Frontal cortex (tissue), 4 donors: ENCODE data around the gene CACNA2D4. TPM values are rescaled to one million over a fixed set of nuclear protein-coding genes. Genes with fewer than 3 reads are reported as not detected.

Source experiments
- DNase-seq, 2 donors: peaks; one replicate each; pipeline ENCODE4 v3.0.0; 2012; ENCODE audit warnings: low spot score in 2 of 2
- FAIRE-seq: peaks from 2 replicates; lab custom pipeline; 2012; peaks lifted over from hg19 to GRCh38; lab: Jason Lieb, UNC
- total RNA-seq: library from RNA; depleted of rRNA; stranded (reverse); fragments of >200 nt; gene quantifications from one replicate; pipeline ENCODE4 v1.2.3, GENCODE V29; 2014
- donor health status: control.
- donor health status: control.
- donor health status: control.

The CACNA2D4 gene
- total RNA-seq, 1 donor from 2014 or later: not detected

DNA sequence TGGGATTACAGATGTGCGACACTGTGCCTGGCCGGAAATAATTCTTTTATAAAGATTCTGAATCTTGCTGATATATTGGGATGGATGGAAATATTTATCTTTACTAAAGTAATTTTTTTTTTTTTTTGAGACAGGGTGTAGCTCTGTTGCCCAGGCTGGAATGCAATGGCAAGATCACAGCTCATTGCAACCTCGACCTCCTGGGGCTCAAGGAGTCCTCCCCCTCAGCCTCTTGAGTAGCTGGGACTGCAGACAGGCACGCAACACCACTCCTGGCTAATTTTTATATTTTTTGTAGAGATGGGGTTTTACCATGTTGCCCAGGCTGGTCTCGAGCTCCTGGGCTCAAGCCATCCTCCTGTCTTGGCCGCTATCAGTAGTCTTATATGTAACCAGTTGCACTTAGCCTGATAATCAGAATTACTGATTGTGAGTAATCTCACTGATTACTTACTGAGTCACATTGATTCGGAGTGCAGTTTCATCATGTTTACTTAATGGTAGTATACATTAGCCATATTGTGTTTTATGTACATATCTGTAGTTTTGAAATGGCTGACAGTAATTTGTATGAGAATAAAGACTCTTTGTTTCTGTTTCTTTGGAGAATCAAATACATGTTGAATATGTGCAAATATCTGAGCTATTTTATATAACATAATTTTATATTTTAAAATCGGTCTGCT is 148.5 kb downstream of the CACNA2D4 start:
- FAIRE-seq: peak; percentile 53
- no peak for DNase-seq

DNA sequence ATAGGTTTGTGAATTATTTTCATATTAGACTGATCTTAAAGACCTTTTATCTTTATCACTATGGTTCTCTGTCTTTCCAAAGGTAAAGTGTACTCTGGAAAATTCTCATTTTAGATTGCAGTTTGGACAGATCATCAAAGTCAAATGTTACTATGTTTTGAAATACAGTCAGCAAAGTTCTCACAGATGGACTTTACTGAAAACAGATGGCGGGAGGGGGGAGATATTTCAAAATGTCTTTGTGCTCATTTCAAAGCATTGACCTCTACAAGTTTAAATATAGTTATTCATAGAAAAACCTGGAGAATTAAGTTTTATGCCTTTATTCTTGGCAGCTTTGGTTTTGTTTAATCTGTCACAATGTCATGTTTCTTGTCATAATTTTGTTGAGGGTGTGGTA is 149.8 kb downstream of the CACNA2D4 start:
- no peak for FAIRE-seq
- no peak for DNase-seq

DNA sequence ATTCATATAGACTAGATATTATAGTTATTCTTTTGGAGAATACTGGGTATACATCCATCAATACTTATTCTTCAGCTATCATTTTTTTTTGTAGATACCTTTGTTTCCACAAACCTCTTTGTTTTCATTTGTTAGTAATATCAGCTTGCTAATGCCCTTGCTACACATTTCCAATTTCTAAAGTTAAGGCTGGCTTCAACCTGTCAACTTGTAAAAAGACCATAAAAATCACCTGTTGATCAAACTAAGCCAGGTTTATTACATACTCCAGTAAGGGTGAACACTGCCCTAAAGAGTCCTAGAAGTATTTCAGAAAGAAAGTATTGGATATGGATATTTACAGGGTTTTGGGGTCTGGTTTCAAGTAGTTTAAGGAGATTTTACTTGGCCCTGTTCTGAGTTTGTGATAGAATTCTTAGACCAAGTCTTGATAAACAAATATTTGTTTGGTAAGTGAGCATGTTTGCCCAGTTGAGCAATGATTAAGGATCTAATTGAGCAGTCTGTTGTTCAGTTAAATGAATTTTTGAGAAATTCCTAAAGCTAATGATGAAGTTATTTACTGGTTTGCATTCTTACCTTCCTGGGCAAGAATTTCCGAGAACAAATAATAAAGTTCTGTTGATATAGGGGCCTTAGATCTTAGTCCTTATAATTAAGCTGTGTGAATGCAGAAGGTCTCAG is 150.9 kb downstream of the CACNA2D4 start:
- no peak for DNase-seq
- FAIRE-seq: no peak

- DNase-seq: no peak
- FAIRE-seq: no peak
These were observed 152.3 kb downstream of the CACNA2D4 start for GRCh38 chr12:1766110-1766509.

DNA sequence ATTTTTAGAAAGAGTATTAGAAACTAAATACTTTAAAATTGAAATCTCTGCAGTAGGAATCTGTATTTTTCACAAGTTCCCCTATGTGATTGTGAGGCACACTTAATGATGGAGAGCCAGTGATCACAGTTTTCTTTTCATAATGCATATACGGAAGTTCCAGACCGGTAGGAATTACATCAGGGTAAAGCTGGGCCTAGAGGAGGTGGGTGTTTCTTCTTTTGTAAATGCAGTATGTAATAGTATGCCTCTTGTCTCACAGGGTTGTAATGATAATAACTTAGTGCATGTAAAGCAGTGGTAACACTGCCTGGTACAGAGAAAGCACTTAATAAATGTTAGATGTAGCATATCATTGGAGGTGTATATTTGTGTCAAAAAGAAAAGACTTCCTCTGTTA is 155.3 kb downstream of the CACNA2D4 start:
- no peak for DNase-seq
- FAIRE-seq: no peak

GRCh38 chr12:1761857-1762256 is 156.6 kb downstream of the CACNA2D4 start:
- FAIRE-seq: no peak
- no peak for DNase-seq

DNA sequence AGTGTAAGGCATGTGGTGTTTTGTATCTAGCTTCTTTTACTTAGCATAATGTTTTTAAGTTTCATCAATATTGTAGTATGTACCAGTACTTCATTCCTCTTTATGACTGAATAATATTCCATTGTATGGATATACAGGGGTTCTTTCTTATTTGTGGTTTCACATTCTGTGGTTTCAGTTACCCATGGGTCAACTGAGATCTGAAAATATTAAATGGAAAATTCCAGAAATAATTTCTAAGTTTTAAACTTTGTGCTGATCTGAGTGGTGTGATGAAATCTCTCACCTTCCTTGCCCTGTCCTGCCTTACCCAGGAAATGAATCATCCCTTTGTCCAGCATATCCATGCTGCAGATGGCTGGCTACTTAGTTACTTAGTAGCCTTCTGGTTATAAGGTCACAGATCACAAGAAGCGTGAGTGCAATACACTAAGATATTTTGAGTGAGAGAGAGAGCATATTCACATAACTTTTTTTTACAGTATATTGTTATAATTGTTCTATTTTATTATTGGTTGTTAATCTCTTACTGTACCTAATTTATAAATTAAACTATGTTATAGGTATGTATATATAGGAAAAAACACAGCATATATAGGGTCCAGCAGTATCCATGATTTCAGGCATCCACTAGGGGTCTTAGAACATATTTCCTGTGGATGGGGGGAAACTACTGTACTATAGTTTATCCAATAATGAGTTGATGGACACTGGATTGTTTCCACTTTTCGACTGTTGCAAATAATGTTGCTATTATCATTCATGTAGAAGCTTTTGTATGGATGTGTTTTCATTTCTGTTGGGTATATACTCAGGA is 157.7 kb downstream of the CACNA2D4 start:
- DNase-seq: no peak
- no peak for FAIRE-seq

- DNase-seq (no peak), FAIRE-seq (peak; percentile 40)
These were observed 159.6 kb downstream of the CACNA2D4 start for GRCh38 chr12:1758887-1759286.

DNA sequence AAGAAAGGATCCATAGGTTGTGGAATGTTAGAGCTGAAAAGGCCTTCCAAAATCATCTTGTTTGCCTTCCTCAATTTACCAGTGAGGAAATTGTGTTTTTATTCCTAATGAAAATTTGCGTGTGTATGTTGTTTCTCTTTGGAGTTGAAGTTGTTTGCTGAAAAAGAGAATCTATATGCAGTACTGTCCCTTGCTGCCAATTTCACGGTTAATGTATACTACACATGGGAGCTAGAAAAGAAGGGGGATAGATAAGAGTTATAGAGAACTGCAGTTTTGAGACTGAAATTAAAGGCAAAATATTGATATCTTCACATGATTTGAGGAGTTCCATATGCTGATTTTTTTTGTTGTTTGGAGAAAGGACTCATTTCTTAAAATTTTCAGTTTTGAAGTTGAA is 160.1 kb downstream of the CACNA2D4 start:
- no peak for FAIRE-seq
- DNase-seq: no peak

DNA sequence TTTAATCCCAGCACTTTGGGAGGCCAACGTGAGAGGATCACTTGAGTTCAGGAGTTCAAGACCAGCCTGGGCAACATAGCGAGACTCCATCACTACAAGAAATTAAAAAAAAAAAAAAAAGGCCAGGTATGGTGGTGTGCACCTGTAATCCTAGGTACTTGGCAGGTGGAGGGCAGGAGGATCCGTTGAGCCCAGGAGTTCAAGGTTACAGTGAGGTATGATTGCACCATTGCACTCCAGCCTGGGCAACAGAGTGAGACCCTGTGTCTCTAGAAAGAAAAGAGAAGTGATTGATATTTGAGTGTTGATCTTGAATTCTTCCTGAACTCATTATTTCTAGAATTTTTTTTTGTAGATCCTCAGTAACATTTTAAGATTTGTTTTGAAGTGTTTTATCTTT is 168.2 kb downstream of the CACNA2D4 start:
- DNase-seq: no peak
- FAIRE-seq: no peak

DNA sequence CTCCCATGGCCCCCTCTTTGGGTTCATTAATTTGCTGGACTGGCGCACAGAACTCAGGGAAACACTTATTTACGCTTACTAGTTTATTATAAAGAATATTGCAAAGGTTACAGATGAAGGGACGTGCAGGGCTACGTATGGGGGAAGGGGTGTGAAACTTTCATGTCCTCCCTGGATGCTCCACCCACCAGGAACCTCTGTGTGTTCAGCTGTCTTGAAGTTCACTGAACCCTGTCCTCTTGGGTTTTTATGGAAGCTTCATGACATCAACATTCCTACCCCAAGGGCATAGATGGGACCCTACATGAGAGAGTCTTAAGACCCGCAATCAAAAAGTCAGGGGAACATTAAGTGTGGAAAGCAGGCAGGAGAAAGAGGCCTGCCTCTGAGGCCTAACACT is 169.4 kb downstream of the CACNA2D4 start:
- DNase-seq (no peak), FAIRE-seq (no peak)

DNA sequence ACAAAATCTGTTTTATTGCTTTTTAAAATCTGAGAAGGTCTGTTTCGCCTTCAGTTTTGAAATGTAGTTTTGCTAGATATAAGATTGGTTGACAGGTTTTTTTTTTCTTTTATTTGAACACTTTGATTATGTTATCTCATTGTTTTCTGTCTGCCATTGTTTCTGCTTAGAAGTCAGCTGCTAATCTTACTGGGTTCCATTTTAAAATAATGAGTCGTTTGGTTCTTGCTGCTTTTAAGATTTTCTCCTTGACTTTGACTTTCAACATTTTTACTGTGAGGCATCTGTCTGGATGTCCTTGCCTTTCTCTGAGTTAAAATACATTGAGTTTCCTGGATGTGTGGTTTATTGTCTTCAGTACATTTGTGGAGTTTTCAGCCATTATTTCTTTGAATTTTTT is 170.8 kb downstream of the CACNA2D4 start:
- DNase-seq: no peak
- no peak for FAIRE-seq

DNA sequence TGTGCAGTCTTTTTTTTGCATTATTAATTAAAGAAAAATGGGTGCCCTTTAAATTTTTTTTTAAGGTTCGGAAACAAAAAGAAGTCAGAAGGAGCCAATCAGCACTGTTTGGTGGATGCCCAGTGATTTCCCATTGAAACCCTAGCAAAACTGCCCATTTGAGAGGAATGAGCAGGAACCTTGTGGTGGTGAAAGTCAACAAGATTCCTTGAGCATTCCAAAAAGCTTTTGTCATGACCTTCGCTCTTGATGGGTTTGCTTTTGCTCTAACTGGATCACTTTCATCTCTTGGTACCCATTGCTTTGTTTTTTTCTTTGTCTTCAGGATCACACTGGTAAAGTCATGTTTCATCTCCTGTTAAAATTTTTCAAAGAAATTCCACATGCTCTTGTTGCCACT is 173.5 kb downstream of the CACNA2D4 start:
- DNase-seq: no peak
- FAIRE-seq: no peak

Other genes with a start within 250 kb of the CACNA2D4 start
- 23.2 TPM for gene ADIPOR2, start 227.6 kb downstream of the CACNA2D4 start, total RNA-seq
- 1.6 TPM for gene LRTM2, start 98.1 kb downstream of the CACNA2D4 start, total RNA-seq
- gene DCP1B, start 85.8 kb upstream of the CACNA2D4 start, total RNA-seq: 6.1 TPM
- gene CACNA1C, start 134.3 kb upstream of the CACNA2D4 start, total RNA-seq: 20.0 TPM